ENCODE results near the gene SMARCA4.
"Not testable (repeated sequence)": the region's sequence is repeated elsewhere in the genome, so short reads cannot be mapped to it uniquely, and the experiment has no call there.

SMARCA4 gene

DNA sequence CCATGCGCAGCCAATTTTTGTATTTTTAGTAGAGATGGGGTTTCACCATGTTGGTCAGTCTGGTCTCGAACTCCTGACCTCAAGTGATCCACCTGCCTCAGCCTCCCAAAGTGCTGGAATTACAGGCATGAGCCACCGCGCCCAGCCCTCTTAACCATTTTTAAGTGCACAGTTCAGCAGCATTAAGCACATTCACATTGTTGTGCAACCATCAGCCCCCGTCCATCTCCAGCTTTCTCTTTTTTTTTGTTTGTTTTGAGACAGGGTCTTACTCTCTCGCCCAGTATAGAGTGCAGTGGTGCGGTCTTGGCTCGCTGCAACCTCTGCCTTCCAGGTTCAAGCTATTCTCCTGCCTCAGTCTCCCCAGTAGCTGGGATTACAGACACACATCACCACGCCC is 116.0 kb downstream of the SMARCA4 start:
- H3K27ac ChIP-seq (ENCODE audit: low read depth, low read length); H3K4me3 ChIP-seq (ENCODE audit: low read depth, low read length); H3K9ac ChIP-seq (ENCODE audit: low read depth, low read length); H3K27me3 ChIP-seq (ENCODE audit: control insufficient read depth, insufficient read depth, low read length); H3K9me3 ChIP-seq (ENCODE audit: control insufficient read depth, insufficient read depth, low read length); H3K36me3 ChIP-seq (ENCODE audit: control insufficient read depth, insufficient read depth, low read length); H3K4me1 ChIP-seq (ENCODE audit: control insufficient read depth, insufficient read depth, low read length): not testable (repeated sequence)

- no peaks in the 10 kb centered on the region for H3K4me1 ChIP-seq (ENCODE audit: control insufficient read depth, insufficient read depth, low read length)
- H3K27ac ChIP-seq (ENCODE audit: low read depth, low read length), result no peak overlapping the region
- H3K9ac ChIP-seq (ENCODE audit: low read depth, low read length), result no peak overlapping the region
- no peaks in the 10 kb centered on the region for H3K27me3 ChIP-seq (ENCODE audit: control insufficient read depth, insufficient read depth, low read length)
- H3K4me3 ChIP-seq (ENCODE audit: low read depth, low read length), result no peak overlapping the region
- no peaks in the 10 kb centered on the region for H3K36me3 ChIP-seq (ENCODE audit: control insufficient read depth, insufficient read depth, low read length)
- no peaks in the 10 kb centered on the region for H3K9me3 ChIP-seq (ENCODE audit: control insufficient read depth, insufficient read depth, low read length)
Observed at GRCh38 chr19:11078893-11079292, 118.1 kb downstream of the SMARCA4 start.

DNA sequence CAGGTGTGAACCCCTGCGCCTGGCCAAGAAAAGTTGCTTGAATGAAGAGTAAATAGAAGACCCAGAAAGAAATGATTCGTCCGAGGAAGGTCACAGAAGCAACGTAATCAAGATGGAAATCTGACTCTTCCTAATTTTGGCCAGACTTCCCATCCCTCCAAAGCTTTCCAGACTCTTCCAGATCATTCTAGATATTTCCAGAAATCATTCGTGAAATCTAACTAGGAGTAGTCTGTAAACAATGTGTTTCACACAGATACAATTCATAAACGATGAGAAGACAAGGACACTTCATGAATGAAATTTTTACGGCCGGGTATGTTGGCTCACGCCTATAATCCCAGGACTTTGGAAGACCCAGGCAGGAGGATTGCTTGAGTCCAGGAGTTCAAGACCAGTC is 119.2 kb downstream of the SMARCA4 start:
- no peak overlapping the region for H3K9ac ChIP-seq (ENCODE audit: low read depth, low read length)
- no peaks in the 10 kb centered on the region for H3K27me3 ChIP-seq (ENCODE audit: control insufficient read depth, insufficient read depth, low read length)
- no peaks in the 10 kb centered on the region for H3K4me1 ChIP-seq (ENCODE audit: control insufficient read depth, insufficient read depth, low read length)
- no peaks in the 10 kb centered on the region for H3K9me3 ChIP-seq (ENCODE audit: control insufficient read depth, insufficient read depth, low read length)
- no peaks in the 10 kb centered on the region for H3K36me3 ChIP-seq (ENCODE audit: control insufficient read depth, insufficient read depth, low read length)
- no peak overlapping the region for H3K27ac ChIP-seq (ENCODE audit: low read depth, low read length)
- no peak overlapping the region for H3K4me3 ChIP-seq (ENCODE audit: low read depth, low read length)

DNA sequence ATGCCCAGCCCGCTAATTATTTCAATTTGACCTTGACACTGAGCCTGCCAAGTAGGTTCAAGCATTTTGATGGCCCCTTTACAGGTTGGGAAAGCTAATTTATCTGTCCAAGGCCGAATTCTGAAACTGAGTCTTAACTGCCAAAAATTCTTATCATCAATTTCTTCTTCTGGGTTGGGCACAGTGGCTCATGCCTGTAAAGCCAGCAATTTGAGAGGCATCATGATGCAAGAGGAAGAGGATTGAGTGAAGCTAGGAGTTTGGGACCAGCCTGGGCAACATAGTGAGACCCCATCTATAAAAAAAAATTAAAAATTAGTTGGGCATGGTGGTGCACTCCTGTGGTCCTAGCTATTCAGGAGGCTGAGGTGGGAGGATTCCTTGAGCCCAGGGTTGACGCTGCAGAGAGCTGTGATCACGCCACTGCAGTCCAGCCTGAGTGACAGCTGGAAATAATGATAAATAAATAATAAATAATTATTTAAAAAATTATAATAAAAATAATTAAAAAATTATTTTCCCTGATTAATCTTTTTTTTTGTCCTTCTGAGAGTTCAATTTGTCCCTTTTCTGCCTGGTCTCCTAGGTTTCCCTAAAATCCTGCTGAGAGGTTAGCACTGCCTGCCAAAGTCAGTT is 127.2 kb downstream of the SMARCA4 start:
- Histone ChIP-seq H3K27ac (ENCODE audit: low read depth, low read length) (peak overlapping the region; percentile 99), H3K4me1 (ENCODE audit: control insufficient read depth, insufficient read depth, low read length) (peaks cover 17% of the 10 kb centered on the region), H3K27me3 (ENCODE audit: control insufficient read depth, insufficient read depth, low read length) (no peaks in the 10 kb centered on the region), H3K9ac (ENCODE audit: low read depth, low read length) (0 out of 2 replicates have a peak overlapping the region, but pooled peaks have one; percentile 89), H3K9me3 (ENCODE audit: control insufficient read depth, insufficient read depth, low read length) (no peaks in the 10 kb centered on the region), H3K36me3 (ENCODE audit: control insufficient read depth, insufficient read depth, low read length) (peaks cover 13% of the 10 kb centered on the region), H3K4me3 (ENCODE audit: low read depth, low read length) (no peak overlapping the region; the same call in 1 of the 2 replicates)

DNA sequence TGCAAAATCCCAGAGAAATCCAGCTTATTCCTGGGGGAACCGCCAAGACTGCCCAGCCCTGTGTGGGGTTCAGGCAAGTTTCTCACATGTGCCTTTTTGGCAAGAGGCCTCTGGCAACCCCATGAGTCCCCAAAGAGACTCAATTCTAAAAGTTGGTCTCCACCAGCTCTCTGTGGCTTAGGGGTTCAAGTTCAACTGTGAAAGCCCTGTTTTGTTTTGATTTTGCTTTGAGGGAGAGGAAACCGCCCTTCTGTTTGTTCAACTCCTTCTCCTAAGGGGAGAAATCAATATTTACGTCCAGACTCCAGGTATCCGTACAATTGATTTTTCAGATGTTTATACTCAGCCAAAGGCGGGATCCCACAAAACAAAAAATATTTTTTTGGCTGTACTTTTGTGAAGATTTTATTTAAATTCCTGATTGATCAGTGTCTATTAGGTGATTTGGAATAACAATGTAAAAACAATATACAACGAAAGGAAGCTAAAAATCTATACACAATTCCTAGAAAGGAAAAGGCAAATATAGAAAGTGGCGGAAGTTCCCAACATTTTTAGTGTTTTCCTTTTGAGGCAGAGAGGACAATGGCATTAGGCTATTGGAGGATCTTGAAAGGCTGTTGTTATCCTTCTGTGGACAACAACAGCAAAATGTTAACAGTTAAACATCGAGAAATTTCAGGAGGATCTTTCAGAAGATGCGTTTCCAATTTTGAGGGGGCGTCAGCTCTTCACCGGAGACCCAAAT is 127.8 kb downstream of the SMARCA4 start:
- H3K4me3 ChIP-seq (ENCODE audit: low read depth, low read length), result peak overlapping the region; percentile 88
- peak overlapping the region; percentile 99 for H3K27ac ChIP-seq (ENCODE audit: low read depth, low read length)
- no peaks in the 10 kb centered on the region for H3K27me3 ChIP-seq (ENCODE audit: control insufficient read depth, insufficient read depth, low read length)
- no peaks in the 10 kb centered on the region for H3K9me3 ChIP-seq (ENCODE audit: control insufficient read depth, insufficient read depth, low read length)
- H3K36me3 ChIP-seq (ENCODE audit: control insufficient read depth, insufficient read depth, low read length), result peaks cover 19% of the 10 kb centered on the region
- H3K9ac ChIP-seq (ENCODE audit: low read depth, low read length), result peak overlapping the region; percentile 89
- peaks cover 17% of the 10 kb centered on the region for H3K4me1 ChIP-seq (ENCODE audit: control insufficient read depth, insufficient read depth, low read length)

DNA sequence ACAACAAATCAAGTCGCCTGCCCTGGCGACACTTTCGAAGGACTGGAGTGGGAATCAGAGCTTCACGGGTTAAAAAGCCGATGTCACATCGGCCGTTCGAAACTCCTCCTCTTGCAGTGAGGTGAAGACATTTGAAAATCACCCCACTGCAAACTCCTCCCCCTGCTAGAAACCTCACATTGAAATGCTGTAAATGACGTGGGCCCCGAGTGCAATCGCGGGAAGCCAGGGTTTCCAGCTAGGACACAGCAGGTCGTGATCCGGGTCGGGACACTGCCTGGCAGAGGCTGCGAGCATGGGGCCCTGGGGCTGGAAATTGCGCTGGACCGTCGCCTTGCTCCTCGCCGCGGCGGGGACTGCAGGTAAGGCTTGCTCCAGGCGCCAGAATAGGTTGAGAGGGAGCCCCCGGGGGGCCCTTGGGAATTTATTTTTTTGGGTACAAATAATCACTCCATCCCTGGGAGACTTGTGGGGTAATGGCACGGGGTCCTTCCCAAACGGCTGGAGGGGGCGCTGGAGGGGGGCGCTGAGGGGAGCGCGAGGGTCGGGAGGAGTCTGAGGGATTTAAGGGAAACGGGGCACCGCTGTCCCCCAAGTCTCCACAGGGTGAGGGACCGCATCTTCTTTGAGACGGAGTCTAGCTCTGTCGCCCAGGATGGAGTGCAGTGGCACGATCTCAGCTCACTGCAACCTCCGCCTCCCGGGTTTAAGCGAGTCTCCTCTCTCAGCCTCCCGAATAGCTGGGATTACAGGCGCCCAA is 128.6 kb downstream of the SMARCA4 start, which contains the start of gene LDLR:
Gene LDLR (plus strand): TSS at position 210 of the 760 bp plus-strand sequence. CDS start 86 bp downstream, at position 296.
- H3K4me1 ChIP-seq (ENCODE audit: control insufficient read depth, insufficient read depth, low read length), result peaks cover 17% of the 10 kb centered on the region
- no peaks in the 10 kb centered on the region for H3K27me3 ChIP-seq (ENCODE audit: control insufficient read depth, insufficient read depth, low read length)
- no peaks in the 10 kb centered on the region for H3K9me3 ChIP-seq (ENCODE audit: control insufficient read depth, insufficient read depth, low read length)
- H3K27ac ChIP-seq (ENCODE audit: low read depth, low read length), result peak within 1 kb of the TSS; percentile 99
- peak within 1 kb of the TSS; percentile 89 for H3K9ac ChIP-seq (ENCODE audit: low read depth, low read length)
- peak within 1 kb of the TSS; percentile 88 for H3K4me3 ChIP-seq (ENCODE audit: low read depth, low read length)
- peaks cover 25% of the 10 kb centered on the region for H3K36me3 ChIP-seq (ENCODE audit: control insufficient read depth, insufficient read depth, low read length)

DNA sequence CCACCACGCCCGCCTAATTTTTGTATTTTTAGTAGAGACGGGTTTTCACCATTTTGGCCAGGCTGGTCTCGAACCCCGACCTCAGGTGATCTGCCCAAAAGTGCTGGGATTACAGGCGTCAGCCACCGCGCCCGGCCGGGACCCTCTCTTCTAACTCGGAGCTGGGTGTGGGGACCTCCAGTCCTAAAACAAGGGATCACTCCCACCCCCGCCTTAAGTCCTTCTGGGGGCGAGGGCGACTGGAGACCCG is 129.1 kb downstream of the SMARCA4 start:
- H3K9me3 ChIP-seq (ENCODE audit: control insufficient read depth, insufficient read depth, low read length); H3K27me3 ChIP-seq (ENCODE audit: control insufficient read depth, insufficient read depth, low read length): not testable (repeated sequence)
- Histone ChIP-seq H3K36me3 (ENCODE audit: control insufficient read depth, insufficient read depth, low read length) (peaks cover 31% of the 10 kb centered on the region), H3K27ac (ENCODE audit: low read depth, low read length) (peak overlapping the region; percentile 99), H3K4me1 (ENCODE audit: control insufficient read depth, insufficient read depth, low read length) (peaks cover 17% of the 10 kb centered on the region), H3K4me3 (ENCODE audit: low read depth, low read length) (peak overlapping the region; percentile 88), H3K9ac (ENCODE audit: low read depth, low read length) (peak overlapping the region; percentile 89)

- H3K4me1 ChIP-seq (ENCODE audit: control insufficient read depth, insufficient read depth, low read length), result peaks cover 17% of the 10 kb centered on the region
- H3K27me3 ChIP-seq (ENCODE audit: control insufficient read depth, insufficient read depth, low read length), result no peaks in the 10 kb centered on the region
- peak overlapping the region; percentile 89 for H3K9ac ChIP-seq (ENCODE audit: low read depth, low read length)
- peak overlapping the region; percentile 91 for H3K4me3 ChIP-seq (ENCODE audit: low read depth, low read length)
- peak overlapping the region; percentile 99 for H3K27ac ChIP-seq (ENCODE audit: low read depth, low read length)
- H3K9me3 ChIP-seq (ENCODE audit: control insufficient read depth, insufficient read depth, low read length), result no peaks in the 10 kb centered on the region
- peaks cover 34% of the 10 kb centered on the region for H3K36me3 ChIP-seq (ENCODE audit: control insufficient read depth, insufficient read depth, low read length)
Observed at GRCh38 chr19:11090264-11090996, 129.6 kb downstream of the SMARCA4 start.

DNA sequence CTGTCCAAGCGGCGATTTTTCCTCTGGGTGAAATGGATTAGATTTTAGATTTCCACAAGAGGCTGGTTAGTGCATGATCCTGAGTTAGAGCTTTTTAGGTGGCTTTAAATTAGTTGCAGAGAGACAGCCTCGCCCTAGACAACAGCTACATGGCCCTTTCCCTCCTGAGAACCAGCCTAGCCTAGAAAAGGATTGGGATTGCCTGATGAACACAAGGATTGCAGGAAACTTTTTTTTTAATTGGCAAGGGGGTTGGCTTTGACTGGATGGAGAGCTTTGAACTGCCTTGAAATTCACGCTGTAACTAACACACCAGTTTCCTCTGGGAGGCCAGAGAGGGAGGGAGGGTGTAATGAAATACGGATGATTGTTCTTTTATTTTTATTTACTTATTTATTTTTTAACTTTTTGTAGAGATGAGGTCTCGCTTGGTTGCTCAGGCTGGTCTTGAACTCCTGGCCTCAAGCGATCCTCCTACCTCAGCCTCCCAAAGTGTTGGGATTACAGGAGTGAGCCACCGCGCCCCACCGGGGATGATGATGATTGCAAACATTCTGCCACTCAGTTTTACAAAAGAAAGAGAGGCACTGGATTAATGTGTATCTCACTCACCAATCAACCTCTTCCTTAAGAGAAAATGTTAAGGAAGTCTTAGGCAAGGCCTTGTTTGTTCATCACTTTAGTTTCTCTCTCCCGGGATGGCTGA is 130.3 kb downstream of the SMARCA4 start:
- Histone ChIP-seq H3K27ac (ENCODE audit: low read depth, low read length) (peak overlapping the region; percentile 99), H3K9ac (ENCODE audit: low read depth, low read length) (peak overlapping the region; percentile 79), H3K4me1 (ENCODE audit: control insufficient read depth, insufficient read depth, low read length) (peaks cover 17% of the 10 kb centered on the region), H3K4me3 (ENCODE audit: low read depth, low read length) (peak overlapping the region; percentile 91), H3K9me3 (ENCODE audit: control insufficient read depth, insufficient read depth, low read length) (no peaks in the 10 kb centered on the region), H3K27me3 (ENCODE audit: control insufficient read depth, insufficient read depth, low read length) (no peaks in the 10 kb centered on the region), H3K36me3 (ENCODE audit: control insufficient read depth, insufficient read depth, low read length) (peaks cover 42% of the 10 kb centered on the region)

- Histone ChIP-seq H3K36me3 (ENCODE audit: control insufficient read depth, insufficient read depth, low read length) (peaks cover 47% of the 10 kb centered on the region), H3K9me3 (ENCODE audit: control insufficient read depth, insufficient read depth, low read length) (no peaks in the 10 kb centered on the region), H3K27me3 (ENCODE audit: control insufficient read depth, insufficient read depth, low read length) (no peaks in the 10 kb centered on the region), H3K4me1 (ENCODE audit: control insufficient read depth, insufficient read depth, low read length) (peaks cover 17% of the 10 kb centered on the region), H3K9ac (ENCODE audit: low read depth, low read length) (peak overlapping the region; percentile 79; the same call in 1 of the 2 replicates), H3K27ac (ENCODE audit: low read depth, low read length) (peak overlapping the region; percentile 99), H3K4me3 (ENCODE audit: low read depth, low read length) (peak overlapping the region; percentile 91)
Observed at GRCh38 chr19:11091703-11092153, 130.9 kb downstream of the SMARCA4 start.
